K562 (cell line): ENCODE measurements around the gene USP12. TPM values are rescaled to one million over a fixed set of nuclear protein-coding genes. Genes with fewer than 3 reads are reported as not detected.
A peak's percentile ranks its signal among the peaks of the same experiment; 100 is the strongest.

Experiments used
- ATF7 ChIP-seq: fragments of 450-650 bp; IDR thresholded peaks from 2 replicates; pipeline ENCODE4 v1.7.1; 2014; ENCODE audit warnings: mild to moderate bottlenecking, moderate library complexity
- CBX2 ChIP-seq: fragments of 200-600 bp; sonication (generic); IDR thresholded peaks from one replicate; pipeline ENCODE4 v1.6.1; 2012; ENCODE audit warnings: mild to moderate bottlenecking, low read length, inconsistent platforms; ENCODE audit not compliant: insufficient read depth, poor library complexity, severe bottlenecking
- COPS2 ChIP-seq: fragments of 450-650 bp; conservative IDR thresholded peaks from 2 replicates; pipeline ENCODE4 v1.6.1; 2016; ENCODE audit warnings: mild to moderate bottlenecking, moderate library complexity
- HCFC1 ChIP-seq: IDR thresholded peaks from 2 replicates; pipeline ENCODE4 v1.6.1; 2012; ENCODE audit warnings: low read depth, low read length, improper control_type of control experiment
- NFXL1 ChIP-seq: fragments of 450-650 bp; formaldehyde crosslinking; IDR thresholded peaks from 2 replicates; pipeline ENCODE4 v1.4.0; 2021; ENCODE audit warnings: mild to moderate bottlenecking
- NR3C1 ChIP-seq: sonication (generic); formaldehyde crosslinking; IDR thresholded peaks from 2 replicates; pipeline ENCODE4 v1.8.1; 2022; ENCODE audit warnings: missing genetic modification reagents
- STAT6 ChIP-seq: sonication (generic); formaldehyde crosslinking; IDR thresholded peaks from 2 replicates; pipeline ENCODE4 v1.8.1; 2023; ENCODE audit warnings: mild to moderate bottlenecking, missing genetic modification reagents
- ZC3H4 ChIP-seq: sonication (generic); formaldehyde crosslinking; IDR thresholded peaks from 2 replicates; pipeline ENCODE4 v1.9.0; 2021; ENCODE audit warnings: missing genetic modification reagents, borderline replicate concordance
- polyA plus RNA-seq, 8 experiments: library from polyadenylated mRNA; depleted of rRNA in 4 of 8; stranded (reverse) in 5 of 8; unstranded in 3 of 8; fragments of >200 nt; fragmentation: Nextera tagmentation in 2 of 8; fragmentation: Illumina TruSeq in 1 of 8; extraction: Ambion mirVana in 2 of 8; extraction: Trizol in 1 of 8; gene quantifications; 2 replicates each; pipeline versions ENCODE4 v1.2.1 to v1.2.3, GENCODE V29; 2011 to 2014; ENCODE audit warnings: inconsistent platforms in 1 of 8, missing spikeins in 1 of 8
- total RNA-seq, 7 experiments: library from RNA; depleted of rRNA in 6 of 7; stranded (reverse); fragments of >200 nt in 6 of 7; fragmentation: Illumina TruSeq in 2 of 7; extraction: Trizol in 2 of 7; gene quantifications; 2 replicates each; pipeline versions ENCODE4 v1.2.1 to v1.2.3, GENCODE V29; 2011 to 2021; ENCODE audit warnings: low replicate concordance in 1 of 7
- TF ChIP-seq, protein P1 (sequence below): sonication (generic); formaldehyde crosslinking; IDR thresholded peaks from 2 replicates; pipeline ENCODE4 v1.8.1; 2023; ENCODE audit warnings: missing genetic modification reagents, mild to moderate bottlenecking, borderline replicate concordance
- TF ChIP-seq, protein P2 (sequence below): sonication (generic); formaldehyde crosslinking; IDR thresholded peaks from 2 replicates; pipeline ENCODE4 v1.8.0; 2023; ENCODE audit warnings: missing genetic modification reagents, mild to moderate bottlenecking, borderline replicate concordance
- TF ChIP-seq, protein P3 (sequence below), 2 experiments: IDR thresholded peaks; 2 replicates each; pipeline ENCODE4 v1.6.1; 2012; ENCODE audit warnings: improper control_type of control experiment in 2 of 2, low read depth in 2 of 2, low read length in 2 of 2, borderline replicate concordance in 1 of 2

The USP12 gene
- total and polyA plus RNA-seq, 9 of the 15 experiments (the other 6 are each of a cell fraction or from before 2014, with no cell fraction given): 1.8 to 20.5 (median 13.3) TPM

DNA sequence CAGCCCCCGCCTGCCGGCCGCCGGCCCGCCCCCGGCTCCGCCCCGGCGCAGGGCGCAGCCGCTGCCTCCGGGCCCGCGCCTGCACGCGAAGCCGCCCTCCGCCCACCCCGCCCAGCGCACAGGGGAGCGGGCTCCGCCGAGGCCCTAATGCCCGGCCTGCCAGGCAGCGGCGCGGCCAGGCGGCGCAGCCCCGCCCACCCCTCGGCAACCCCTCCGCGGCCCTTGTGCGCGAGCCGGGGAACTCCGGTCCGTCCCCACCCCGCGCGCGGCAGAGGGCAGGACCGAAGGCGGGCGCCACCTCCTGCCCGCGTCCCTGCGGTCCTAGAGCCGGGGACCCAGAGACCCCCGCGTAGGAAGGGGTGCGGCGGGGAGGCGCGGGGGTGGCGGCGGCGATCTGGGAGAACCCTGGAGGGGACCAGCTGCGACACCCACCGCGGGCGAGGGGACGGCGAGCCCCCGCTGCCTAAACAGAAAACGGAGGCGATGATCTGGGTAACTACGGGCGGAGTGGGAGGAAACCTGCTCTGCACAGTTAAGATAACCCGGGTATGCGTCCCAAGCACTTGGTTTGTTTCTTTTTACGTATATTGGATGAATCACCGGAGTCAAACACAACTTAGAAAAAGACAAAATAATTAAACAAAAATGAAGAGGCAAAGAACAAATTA lies 350 bp upstream of the USP12 start (continued):
- TF ChIP-seq STAT6 (no peak), CBX2 (no peak), NR3C1 (CRISPR knock-in tag) (no peak), COPS2 (no peak), ATF7 (no peak), HCFC1 (no peak), ZC3H4 (CRISPR knock-in tag) (no peak), NFXL1 (CRISPR knock-in tag) (no peak)
- TF ChIP-seq, protein P1, sequence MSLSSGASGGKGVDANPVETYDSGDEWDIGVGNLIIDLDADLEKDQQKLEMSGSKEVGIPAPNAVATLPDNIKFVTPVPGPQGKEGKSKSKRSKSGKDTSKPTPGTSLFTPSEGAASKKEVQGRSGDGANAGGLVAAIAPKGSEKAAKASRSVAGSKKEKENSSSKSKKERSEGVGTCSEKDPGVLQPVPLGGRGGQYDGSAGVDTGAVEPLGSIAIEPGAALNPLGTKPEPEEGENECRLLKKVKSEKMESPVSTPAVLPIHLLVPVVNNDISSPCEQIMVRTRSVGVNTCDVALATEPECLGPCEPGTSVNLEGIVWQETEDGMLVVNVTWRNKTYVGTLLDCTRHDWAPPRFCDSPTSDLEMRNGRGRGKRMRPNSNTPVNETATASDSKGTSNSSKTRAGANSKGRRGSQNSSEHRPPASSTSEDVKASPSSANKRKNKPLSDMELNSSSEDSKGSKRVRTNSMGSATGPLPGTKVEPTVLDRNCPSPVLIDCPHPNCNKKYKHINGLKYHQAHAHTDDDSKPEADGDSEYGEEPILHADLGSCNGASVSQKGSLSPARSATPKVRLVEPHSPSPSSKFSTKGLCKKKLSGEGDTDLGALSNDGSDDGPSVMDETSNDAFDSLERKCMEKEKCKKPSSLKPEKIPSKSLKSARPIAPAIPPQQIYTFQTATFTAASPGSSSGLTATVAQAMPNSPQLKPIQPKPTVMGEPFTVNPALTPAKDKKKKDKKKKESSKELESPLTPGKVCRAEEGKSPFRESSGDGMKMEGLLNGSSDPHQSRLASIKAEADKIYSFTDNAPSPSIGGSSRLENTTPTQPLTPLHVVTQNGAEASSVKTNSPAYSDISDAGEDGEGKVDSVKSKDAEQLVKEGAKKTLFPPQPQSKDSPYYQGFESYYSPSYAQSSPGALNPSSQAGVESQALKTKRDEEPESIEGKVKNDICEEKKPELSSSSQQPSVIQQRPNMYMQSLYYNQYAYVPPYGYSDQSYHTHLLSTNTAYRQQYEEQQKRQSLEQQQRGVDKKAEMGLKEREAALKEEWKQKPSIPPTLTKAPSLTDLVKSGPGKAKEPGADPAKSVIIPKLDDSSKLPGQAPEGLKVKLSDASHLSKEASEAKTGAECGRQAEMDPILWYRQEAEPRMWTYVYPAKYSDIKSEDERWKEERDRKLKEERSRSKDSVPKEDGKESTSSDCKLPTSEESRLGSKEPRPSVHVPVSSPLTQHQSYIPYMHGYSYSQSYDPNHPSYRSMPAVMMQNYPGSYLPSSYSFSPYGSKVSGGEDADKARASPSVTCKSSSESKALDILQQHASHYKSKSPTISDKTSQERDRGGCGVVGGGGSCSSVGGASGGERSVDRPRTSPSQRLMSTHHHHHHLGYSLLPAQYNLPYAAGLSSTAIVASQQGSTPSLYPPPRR (CRISPR knock-in tag): no peak
- TF ChIP-seq, protein P2, sequence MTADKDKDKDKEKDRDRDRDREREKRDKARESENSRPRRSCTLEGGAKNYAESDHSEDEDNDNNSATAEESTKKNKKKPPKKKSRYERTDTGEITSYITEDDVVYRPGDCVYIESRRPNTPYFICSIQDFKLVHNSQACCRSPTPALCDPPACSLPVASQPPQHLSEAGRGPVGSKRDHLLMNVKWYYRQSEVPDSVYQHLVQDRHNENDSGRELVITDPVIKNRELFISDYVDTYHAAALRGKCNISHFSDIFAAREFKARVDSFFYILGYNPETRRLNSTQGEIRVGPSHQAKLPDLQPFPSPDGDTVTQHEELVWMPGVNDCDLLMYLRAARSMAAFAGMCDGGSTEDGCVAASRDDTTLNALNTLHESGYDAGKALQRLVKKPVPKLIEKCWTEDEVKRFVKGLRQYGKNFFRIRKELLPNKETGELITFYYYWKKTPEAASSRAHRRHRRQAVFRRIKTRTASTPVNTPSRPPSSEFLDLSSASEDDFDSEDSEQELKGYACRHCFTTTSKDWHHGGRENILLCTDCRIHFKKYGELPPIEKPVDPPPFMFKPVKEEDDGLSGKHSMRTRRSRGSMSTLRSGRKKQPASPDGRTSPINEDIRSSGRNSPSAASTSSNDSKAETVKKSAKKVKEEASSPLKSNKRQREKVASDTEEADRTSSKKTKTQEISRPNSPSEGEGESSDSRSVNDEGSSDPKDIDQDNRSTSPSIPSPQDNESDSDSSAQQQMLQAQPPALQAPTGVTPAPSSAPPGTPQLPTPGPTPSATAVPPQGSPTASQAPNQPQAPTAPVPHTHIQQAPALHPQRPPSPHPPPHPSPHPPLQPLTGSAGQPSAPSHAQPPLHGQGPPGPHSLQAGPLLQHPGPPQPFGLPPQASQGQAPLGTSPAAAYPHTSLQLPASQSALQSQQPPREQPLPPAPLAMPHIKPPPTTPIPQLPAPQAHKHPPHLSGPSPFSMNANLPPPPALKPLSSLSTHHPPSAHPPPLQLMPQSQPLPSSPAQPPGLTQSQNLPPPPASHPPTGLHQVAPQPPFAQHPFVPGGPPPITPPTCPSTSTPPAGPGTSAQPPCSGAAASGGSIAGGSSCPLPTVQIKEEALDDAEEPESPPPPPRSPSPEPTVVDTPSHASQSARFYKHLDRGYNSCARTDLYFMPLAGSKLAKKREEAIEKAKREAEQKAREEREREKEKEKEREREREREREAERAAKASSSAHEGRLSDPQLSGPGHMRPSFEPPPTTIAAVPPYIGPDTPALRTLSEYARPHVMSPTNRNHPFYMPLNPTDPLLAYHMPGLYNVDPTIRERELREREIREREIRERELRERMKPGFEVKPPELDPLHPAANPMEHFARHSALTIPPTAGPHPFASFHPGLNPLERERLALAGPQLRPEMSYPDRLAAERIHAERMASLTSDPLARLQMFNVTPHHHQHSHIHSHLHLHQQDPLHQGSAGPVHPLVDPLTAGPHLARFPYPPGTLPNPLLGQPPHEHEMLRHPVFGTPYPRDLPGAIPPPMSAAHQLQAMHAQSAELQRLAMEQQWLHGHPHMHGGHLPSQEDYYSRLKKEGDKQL (CRISPR knock-in tag): no peak
- TF ChIP-seq, protein P3, sequence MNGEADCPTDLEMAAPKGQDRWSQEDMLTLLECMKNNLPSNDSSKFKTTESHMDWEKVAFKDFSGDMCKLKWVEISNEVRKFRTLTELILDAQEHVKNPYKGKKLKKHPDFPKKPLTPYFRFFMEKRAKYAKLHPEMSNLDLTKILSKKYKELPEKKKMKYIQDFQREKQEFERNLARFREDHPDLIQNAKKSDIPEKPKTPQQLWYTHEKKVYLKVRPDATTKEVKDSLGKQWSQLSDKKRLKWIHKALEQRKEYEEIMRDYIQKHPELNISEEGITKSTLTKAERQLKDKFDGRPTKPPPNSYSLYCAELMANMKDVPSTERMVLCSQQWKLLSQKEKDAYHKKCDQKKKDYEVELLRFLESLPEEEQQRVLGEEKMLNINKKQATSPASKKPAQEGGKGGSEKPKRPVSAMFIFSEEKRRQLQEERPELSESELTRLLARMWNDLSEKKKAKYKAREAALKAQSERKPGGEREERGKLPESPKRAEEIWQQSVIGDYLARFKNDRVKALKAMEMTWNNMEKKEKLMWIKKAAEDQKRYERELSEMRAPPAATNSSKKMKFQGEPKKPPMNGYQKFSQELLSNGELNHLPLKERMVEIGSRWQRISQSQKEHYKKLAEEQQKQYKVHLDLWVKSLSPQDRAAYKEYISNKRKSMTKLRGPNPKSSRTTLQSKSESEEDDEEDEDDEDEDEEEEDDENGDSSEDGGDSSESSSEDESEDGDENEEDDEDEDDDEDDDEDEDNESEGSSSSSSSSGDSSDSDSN (IDR thresholded peaks at IDR 0.05; ENCODE audit: borderline replicate concordance in 1 of 2, low read depth in 2 of 2, low read length in 2 of 2): 0 out of 4 replicates have a peak, but pooled peaks of 1 of the 2 experiments have one; percentile 17
